HG02970 (cell line): ENCODE measurements around the gene DAP3.
"Not testable (repeated sequence)": the region's sequence is repeated elsewhere in the genome, so short reads cannot be mapped to it uniquely, and the experiment has no call there.

ENCODE experiments used
- ATAC-seq: cut with Tn5 transposase; IDR thresholded peaks from one replicate; pipeline ENCODE4 v1.9.1; 2021; ENCODE audit warnings: mild to moderate bottlenecking, moderate library complexity, moderate number of reproducible peaks; ENCODE audit not compliant: unreplicated experiment, low FRiP score

DAP3 gene

DNA sequence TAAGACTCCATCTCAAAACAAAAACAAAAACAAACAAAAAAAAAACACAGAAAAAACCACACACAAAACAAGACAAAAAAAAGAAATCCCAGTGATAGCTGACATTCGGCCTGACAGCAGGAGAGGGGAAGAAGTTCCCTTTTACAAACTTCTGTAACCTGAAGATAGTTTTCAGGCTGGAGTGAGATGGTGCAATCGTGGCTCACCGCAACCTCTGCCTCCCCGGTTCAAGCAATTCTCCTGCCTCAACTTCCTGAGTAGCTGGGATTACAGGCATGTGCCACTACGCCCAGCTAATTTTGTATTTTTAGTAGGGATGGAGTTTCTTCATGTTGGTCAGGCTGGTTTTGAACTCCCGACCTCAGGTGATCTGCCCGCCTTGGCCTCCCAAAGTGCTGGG is 75.1 kb downstream of the DAP3 start:
- ATAC-seq, result not testable (repeated sequence)

DNA sequence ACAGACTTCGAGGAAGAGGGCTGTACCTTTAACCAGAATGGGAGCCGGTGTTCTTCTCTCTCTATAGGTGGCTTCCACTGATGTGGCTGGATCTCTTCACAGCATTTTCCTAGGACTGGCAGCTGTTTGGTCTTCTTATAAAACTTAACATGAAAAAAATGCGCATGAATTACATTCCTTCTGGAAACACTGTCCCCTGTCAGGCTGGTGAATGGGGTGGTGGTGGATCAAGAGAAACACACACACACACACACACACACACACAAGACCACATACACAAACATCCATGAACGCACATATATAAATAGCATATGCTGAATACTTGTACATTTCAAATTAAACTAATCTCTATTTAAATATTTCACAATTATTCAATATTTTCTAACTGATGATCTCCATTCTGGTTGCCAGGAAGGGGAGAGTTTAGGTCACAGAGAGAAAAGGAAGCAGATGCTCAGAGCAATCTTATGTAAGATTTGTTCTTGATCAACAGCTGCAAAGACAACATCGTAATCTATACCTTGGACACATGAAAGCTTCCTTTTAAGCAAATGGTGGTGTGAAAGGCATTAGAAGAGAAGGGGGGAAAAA is 78.6 kb downstream of the DAP3 start:
- not testable (repeated sequence) for ATAC-seq

DNA sequence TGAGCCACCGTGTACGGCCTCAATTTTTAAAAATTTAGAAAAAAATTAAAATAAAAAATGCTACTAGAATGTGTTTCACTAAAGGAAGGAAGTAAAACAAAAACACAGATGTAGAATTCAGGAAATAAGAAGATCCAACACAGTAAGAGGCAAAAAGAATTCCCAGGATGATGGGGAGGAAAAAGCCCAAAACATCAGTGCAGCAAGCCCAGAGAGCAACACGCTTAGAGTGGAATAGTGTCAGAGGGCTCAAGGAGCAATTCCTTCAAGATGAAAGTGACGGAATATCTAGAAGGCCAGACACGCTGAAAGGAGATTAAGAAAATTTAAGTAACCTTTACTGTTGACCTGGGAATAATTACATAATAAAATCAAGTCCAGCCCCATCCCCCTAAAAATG is 80.4 kb downstream of the DAP3 start:
- ATAC-seq, result no peak

DNA sequence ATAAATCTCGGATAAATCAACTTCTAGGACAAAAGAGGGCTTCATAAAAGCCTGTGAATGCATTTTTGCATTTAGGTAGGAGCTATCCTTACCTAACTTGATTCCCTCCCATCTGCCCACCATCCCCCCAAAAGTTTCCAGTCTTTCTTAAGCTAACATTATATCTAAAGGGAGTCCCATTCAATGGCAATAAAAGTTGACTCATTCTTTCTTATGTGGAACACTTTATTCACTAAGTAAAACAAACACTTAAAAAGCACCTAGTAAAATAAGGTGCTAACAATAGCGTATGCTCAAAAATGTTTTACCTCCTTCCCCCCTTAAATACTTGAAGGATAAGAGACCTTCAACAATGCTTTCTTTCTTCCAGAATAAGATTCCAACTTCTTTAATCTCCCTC is 84.3 kb downstream of the DAP3 start:
- ATAC-seq, result no peak

DNA sequence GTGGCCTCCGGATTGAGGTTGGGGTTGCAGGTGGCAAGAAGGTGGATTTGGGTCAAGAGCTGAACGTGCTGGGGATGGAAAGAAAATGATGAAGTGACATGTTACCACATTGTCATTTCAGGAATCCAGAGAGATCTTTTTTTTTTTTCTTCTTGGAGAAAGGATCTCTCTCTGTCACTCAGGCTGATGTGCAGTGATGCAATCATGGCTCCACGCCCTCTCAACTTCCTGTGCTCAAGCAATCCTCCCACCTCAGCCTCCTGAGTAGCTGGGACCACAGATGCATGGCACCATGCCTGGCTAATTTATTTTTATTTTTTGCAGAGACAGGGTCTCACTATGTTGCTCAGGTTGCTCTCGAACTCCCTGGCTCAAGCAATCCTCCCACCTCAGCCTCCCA is 87.5 kb downstream of the DAP3 start:
- ATAC-seq, result no peak

DNA sequence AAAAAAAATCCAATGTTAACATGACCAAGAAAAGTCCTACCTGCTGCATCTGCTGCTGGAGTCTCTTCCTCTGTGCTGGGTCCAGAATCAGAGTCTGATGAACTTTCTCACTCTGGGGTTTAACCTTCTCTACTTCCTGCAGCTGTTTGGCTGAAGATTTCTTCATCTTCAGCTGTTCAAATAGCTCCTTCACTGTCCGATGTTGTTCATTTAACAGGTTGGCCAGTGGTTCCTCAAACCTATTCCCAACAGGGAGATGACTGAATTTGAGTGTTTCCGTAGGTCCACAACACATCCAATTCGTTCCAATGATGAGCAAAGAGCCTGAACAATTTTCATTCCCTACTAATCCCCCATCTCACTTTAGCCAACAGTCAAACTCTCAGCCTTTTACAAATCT is 88.7 kb downstream of the DAP3 start:
- ATAC-seq, result no peak
